Prostate gland (tissue), 2 donors: ENCODE measurements around the gene LORICRIN.

Experiments
- POLR2A ChIP-seq: fragments of 450-650 bp; IDR thresholded peaks from one replicate; pipeline ENCODE4 v1.6.1; 2016; ENCODE audit warnings: antibody characterized with exemption, mild to moderate bottlenecking
- POLR2AphosphoS5 ChIP-seq: sonication (generic); formaldehyde crosslinking; IDR thresholded peaks from one replicate; pipeline ENCODE4 v1.6.1; 2017; ENCODE audit warnings: antibody characterized with exemption
- TF ChIP-seq, protein P1 (sequence below), 4 experiments: fragments of 200-600 bp in 2 of 4; fragments of 450-650 bp in 2 of 4; sonication (generic) in 2 of 4; IDR thresholded peaks; 1 replicate in 3 of 4; 2 replicates in 1 of 4; pipeline ENCODE4 v1.5.1; 2016 to 2019; ENCODE audit warnings: antibody characterized with exemption in 4 of 4, mild to moderate bottlenecking in 2 of 4, moderate library complexity in 2 of 4

- TF ChIP-seq, protein P1, sequence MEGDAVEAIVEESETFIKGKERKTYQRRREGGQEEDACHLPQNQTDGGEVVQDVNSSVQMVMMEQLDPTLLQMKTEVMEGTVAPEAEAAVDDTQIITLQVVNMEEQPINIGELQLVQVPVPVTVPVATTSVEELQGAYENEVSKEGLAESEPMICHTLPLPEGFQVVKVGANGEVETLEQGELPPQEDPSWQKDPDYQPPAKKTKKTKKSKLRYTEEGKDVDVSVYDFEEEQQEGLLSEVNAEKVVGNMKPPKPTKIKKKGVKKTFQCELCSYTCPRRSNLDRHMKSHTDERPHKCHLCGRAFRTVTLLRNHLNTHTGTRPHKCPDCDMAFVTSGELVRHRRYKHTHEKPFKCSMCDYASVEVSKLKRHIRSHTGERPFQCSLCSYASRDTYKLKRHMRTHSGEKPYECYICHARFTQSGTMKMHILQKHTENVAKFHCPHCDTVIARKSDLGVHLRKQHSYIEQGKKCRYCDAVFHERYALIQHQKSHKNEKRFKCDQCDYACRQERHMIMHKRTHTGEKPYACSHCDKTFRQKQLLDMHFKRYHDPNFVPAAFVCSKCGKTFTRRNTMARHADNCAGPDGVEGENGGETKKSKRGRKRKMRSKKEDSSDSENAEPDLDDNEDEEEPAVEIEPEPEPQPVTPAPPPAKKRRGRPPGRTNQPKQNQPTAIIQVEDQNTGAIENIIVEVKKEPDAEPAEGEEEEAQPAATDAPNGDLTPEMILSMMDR (IDR thresholded peaks at IDR 0.05) = no peak
- no peak for TF ChIP-seq POLR2AphosphoS5
- no peak for TF ChIP-seq POLR2A
Observed at GRCh38 chr1:153292740-153293479, 33.4 kb downstream of the LORICRIN start.
